Osteoblast (primary cell): ENCODE results near the gene IL19. TPM values are rescaled to one million over a fixed set of nuclear protein-coding genes. Genes with fewer than 3 reads are reported as not detected.

Experiments
- DNase-seq: peaks from one replicate; pipeline ENCODE4 v3.0.0; 2011; ENCODE audit warnings: low spot score, mixed read lengths; ENCODE audit not compliant: insufficient read length; ENCODE audit errors: missing footprints
- H2AFZ ChIP-seq: 2 replicates; pipeline ENCODE4 v1.6.0; 2011; ENCODE audit warnings: mild to moderate bottlenecking, low read length
- H3K27ac ChIP-seq: 2 replicates; pipeline ENCODE4 v1.5.1; 2011; ENCODE audit warnings: mild to moderate bottlenecking, low read depth, low read length, moderate library complexity
- H3K27me3 ChIP-seq: 2 replicates; pipeline ENCODE4 v1.6.0; 2012; ENCODE audit warnings: mild to moderate bottlenecking, control low read depth, inconsistent platforms, low read length, moderate library complexity; ENCODE audit not compliant: insufficient read depth
- H3K36me3 ChIP-seq: 2 replicates; pipeline ENCODE4 v1.5.1; 2011; ENCODE audit warnings: mild to moderate bottlenecking, low read length, control low read depth, moderate library complexity; ENCODE audit not compliant: insufficient read depth
- H3K4me1 ChIP-seq: 2 replicates; pipeline ENCODE4 v1.5.1; 2011; ENCODE audit warnings: mild to moderate bottlenecking, low read length, control low read depth, moderate library complexity; ENCODE audit not compliant: insufficient read depth
- H3K4me2 ChIP-seq: 2 replicates; pipeline ENCODE4 v1.6.0; 2011; ENCODE audit warnings: mild to moderate bottlenecking, low read length; ENCODE audit not compliant: insufficient read depth
- H3K4me3 ChIP-seq: fragments of 200-600 bp; sonication (generic); 3 replicates; pipeline ENCODE4 v1.5.1; 2012; ENCODE audit warnings: mild to moderate bottlenecking, low read length, inconsistent platforms; ENCODE audit not compliant: insufficient read depth
- H3K79me2 ChIP-seq: 2 replicates; pipeline ENCODE4 v1.6.0; 2012; ENCODE audit warnings: mild to moderate bottlenecking, low read length, control low read depth, inconsistent platforms; ENCODE audit not compliant: insufficient read depth
- H3K9me3 ChIP-seq: 2 replicates; pipeline ENCODE4 v1.5.1; 2011; ENCODE audit warnings: low read depth, low read length, control low read depth
- H4K20me1 ChIP-seq: 2 replicates; pipeline ENCODE4 v1.6.0; 2012; ENCODE audit warnings: mild to moderate bottlenecking, low read length, control low read depth; ENCODE audit not compliant: insufficient read depth
- total RNA-seq: library from RNA; depleted of rRNA; stranded (reverse); fragments of >200 nt; gene quantifications from 2 replicates; pipeline ENCODE4 v1.2.3, GENCODE V29; 2012
- TF ChIP-seq, protein P1 (sequence below): IDR thresholded peaks from 2 replicates; pipeline ENCODE4 v1.5.1; 2011; ENCODE audit warnings: mild to moderate bottlenecking, low read depth, low read length, moderate library complexity; ENCODE audit errors: extremely low read depth

Gene IL19
- total RNA-seq, 1 donor: not detected

- Histone ChIP-seq H3K4me1 (peaks cover 7% of the 10 kb centered on the region), H3K4me3 (no peak overlapping the region), H3K36me3 (no peaks in the 10 kb centered on the region), H3K4me2 (no peak overlapping the region), H3K27ac (no peak overlapping the region), H3K79me2 (no peaks in the 10 kb centered on the region), H4K20me1 (no peaks in the 10 kb centered on the region), H3K27me3 (no peaks in the 10 kb centered on the region), H2AFZ (no peak overlapping the region), H3K9me3 (no peaks in the 10 kb centered on the region)
- peak; percentile 57 for DNase-seq
- TF ChIP-seq, protein P1, sequence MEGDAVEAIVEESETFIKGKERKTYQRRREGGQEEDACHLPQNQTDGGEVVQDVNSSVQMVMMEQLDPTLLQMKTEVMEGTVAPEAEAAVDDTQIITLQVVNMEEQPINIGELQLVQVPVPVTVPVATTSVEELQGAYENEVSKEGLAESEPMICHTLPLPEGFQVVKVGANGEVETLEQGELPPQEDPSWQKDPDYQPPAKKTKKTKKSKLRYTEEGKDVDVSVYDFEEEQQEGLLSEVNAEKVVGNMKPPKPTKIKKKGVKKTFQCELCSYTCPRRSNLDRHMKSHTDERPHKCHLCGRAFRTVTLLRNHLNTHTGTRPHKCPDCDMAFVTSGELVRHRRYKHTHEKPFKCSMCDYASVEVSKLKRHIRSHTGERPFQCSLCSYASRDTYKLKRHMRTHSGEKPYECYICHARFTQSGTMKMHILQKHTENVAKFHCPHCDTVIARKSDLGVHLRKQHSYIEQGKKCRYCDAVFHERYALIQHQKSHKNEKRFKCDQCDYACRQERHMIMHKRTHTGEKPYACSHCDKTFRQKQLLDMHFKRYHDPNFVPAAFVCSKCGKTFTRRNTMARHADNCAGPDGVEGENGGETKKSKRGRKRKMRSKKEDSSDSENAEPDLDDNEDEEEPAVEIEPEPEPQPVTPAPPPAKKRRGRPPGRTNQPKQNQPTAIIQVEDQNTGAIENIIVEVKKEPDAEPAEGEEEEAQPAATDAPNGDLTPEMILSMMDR: no peak
Measured at GRCh38 chr1:206799311-206799710, 28.7 kb downstream of the IL19 start.

- no peaks in the 10 kb centered on the region for H3K36me3 ChIP-seq
- H2AFZ ChIP-seq: no peak overlapping the region
- H3K9me3 ChIP-seq: no peaks in the 10 kb centered on the region
- no peaks in the 10 kb centered on the region for H3K79me2 ChIP-seq
- no peaks in the 10 kb centered on the region for H4K20me1 ChIP-seq
- TF ChIP-seq, protein P1: no peak
- H3K27me3 ChIP-seq: peaks cover 4% of the 10 kb centered on the region
- no peak overlapping the region for H3K4me2 ChIP-seq
- no peak for DNase-seq
- no peak overlapping the region for H3K4me3 ChIP-seq
- no peak overlapping the region for H3K27ac ChIP-seq
- peaks cover 7% of the 10 kb centered on the region for H3K4me1 ChIP-seq
Measured at GRCh38 chr1:206800411-206800810, 29.8 kb downstream of the IL19 start.

DNA sequence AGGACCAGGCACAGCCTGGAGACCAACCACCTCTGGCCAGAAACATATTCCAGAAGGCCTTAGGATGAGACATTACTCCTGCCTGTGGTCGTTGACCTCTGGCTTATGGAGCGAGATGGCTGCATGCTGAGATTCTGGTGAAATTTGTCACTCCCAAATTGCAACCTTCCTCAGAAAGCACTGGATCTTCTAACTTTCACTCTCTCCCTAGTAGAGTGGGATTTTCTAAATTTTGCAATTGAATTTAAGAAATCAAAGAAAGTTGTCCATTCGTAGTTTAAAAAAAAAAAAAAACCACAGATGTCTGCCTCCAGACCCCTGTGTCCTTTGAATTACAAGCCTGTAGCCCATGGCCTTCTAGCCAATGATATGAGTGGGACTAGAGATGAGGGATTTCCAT is 30.3 kb downstream of the IL19 start:
- Histone ChIP-seq H3K27ac (no peak overlapping the region), H3K4me2 (no peak overlapping the region), H3K36me3 (no peaks in the 10 kb centered on the region), H3K27me3 (peaks cover 4% of the 10 kb centered on the region), H3K79me2 (no peaks in the 10 kb centered on the region), H3K4me3 (no peak overlapping the region), H3K9me3 (no peaks in the 10 kb centered on the region), H2AFZ (no peak overlapping the region), H3K4me1 (peaks cover 7% of the 10 kb centered on the region), H4K20me1 (no peaks in the 10 kb centered on the region)
- no peak for DNase-seq
- TF ChIP-seq, protein P1: no peak

DNA sequence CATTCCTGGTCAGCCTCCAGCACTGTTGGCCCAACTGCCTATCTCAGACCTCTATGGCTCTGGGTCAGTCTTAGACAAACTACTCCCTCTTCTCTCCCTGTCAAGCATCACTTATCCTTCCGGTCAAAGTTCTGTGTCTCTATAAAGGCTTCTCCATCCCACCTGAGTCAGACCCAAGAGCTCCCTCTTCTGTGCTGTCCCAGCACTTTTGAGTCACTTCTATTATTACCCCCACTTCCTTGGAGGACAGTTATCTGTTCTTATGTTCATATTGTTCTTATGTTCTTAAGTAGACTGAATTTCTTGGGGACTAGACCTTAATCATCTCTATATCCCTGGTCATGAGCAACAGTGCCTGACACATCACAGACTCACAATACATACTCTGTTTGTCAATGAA is 30.9 kb downstream of the IL19 start:
- Histone ChIP-seq H2AFZ (no peak overlapping the region), H4K20me1 (no peaks in the 10 kb centered on the region), H3K4me2 (no peak overlapping the region), H3K4me3 (no peak overlapping the region), H3K79me2 (no peaks in the 10 kb centered on the region), H3K27me3 (peaks cover 4% of the 10 kb centered on the region), H3K36me3 (no peaks in the 10 kb centered on the region), H3K27ac (no peak overlapping the region), H3K4me1 (peaks cover 7% of the 10 kb centered on the region), H3K9me3 (no peaks in the 10 kb centered on the region)
- TF ChIP-seq, protein P1: no peak
- DNase-seq: no peak
